GM12891 (cell line): ENCODE data around the gene CEP170B.

Experiments
- PAX5 ChIP-seq: IDR thresholded peaks from 2 replicates; pipeline ENCODE4 v1.6.1; 2011; ENCODE audit warnings: low read length, moderate library complexity, mild to moderate bottlenecking; ENCODE audit not compliant: insufficient read depth, severe bottlenecking
- POLR2A ChIP-seq: IDR thresholded peaks from 2 replicates; pipeline ENCODE4 v1.6.1; 2011; ENCODE audit warnings: low read depth, low read length, control low read depth
- POLR2AphosphoS5 ChIP-seq: IDR thresholded peaks from 2 replicates; pipeline ENCODE4 v1.6.1; 2011; ENCODE audit warnings: low read depth, low read length, control low read depth
- POU2F2 ChIP-seq: IDR thresholded peaks from 2 replicates; pipeline ENCODE4 v1.6.1; 2011; ENCODE audit warnings: low read depth, mild to moderate bottlenecking, control low read depth, low read length, moderate library complexity
- SPI1 ChIP-seq: IDR thresholded peaks from 2 replicates; pipeline ENCODE4 v1.6.1; 2011; ENCODE audit warnings: low read depth, low read length, control low read depth
- TAF1 ChIP-seq: IDR thresholded peaks from 2 replicates; pipeline ENCODE4 v1.6.1; 2011; ENCODE audit warnings: low read depth, low read length, control low read depth

- TF ChIP-seq TAF1, result no peak
- no peak for TF ChIP-seq POLR2AphosphoS5
- no peak for TF ChIP-seq PAX5
- TF ChIP-seq POLR2A, result no peak
- TF ChIP-seq POU2F2, result no peak
- TF ChIP-seq SPI1, result no peak
Observed at GRCh38 chr14:104860414-104860813, 4.7 kb upstream of the CEP170B start.
